DMS 273 (cell line): ENCODE results near the gene SDK1.
"Not testable (repeated sequence)": the region's sequence is repeated elsewhere in the genome, so short reads cannot be mapped to it uniquely, and the experiment has no call there.

ENCODE experiments used
- DNase-seq: peaks from one replicate; lab custom pipeline; 2025; ENCODE audit not compliant: unreplicated experiment; lab: John Stamatoyannopoulos, UW

Gene SDK1

GRCh38 chr7:3942816-3943745, 642.0 kb downstream of the SDK1 start:
- DNase-seq = no peak

- DNase-seq = no peak
Observed at GRCh38 chr7:3943779-3944520, 642.9 kb downstream of the SDK1 start.

- DNase-seq = no peak
Observed at GRCh38 chr7:3949242-3949640, 648.2 kb downstream of the SDK1 start.

- DNase-seq = no peak
Observed at GRCh38 chr7:3950249-3950648, 649.2 kb downstream of the SDK1 start.

GRCh38 chr7:3951316-3952055, 650.4 kb downstream of the SDK1 start:
- no peak for DNase-seq

GRCh38 chr7:3953133-3953532, 652.1 kb downstream of the SDK1 start:
- no peak for DNase-seq

- no peak for DNase-seq
Observed at GRCh38 chr7:3953946-3954345, 652.9 kb downstream of the SDK1 start.

GRCh38 chr7:3955026-3955425, 654.0 kb downstream of the SDK1 start:
- no peak for DNase-seq

- peak; percentile 44 for DNase-seq
Observed at GRCh38 chr7:3955751-3956696, 655.0 kb downstream of the SDK1 start.

GRCh38 chr7:3956949-3957348, 655.9 kb downstream of the SDK1 start:
- no peak for DNase-seq

- no peak for DNase-seq
Observed at GRCh38 chr7:3957472-3958108, 656.5 kb downstream of the SDK1 start.

- DNase-seq = no peak
Observed at GRCh38 chr7:3958109-3958483, 657.0 kb downstream of the SDK1 start.

- DNase-seq = no peak
Observed at GRCh38 chr7:3959364-3959763, 658.3 kb downstream of the SDK1 start.

GRCh38 chr7:3960050-3960763, 659.2 kb downstream of the SDK1 start:
- DNase-seq = no peak

GRCh38 chr7:3960942-3961341, 659.9 kb downstream of the SDK1 start:
- no peak for DNase-seq

GRCh38 chr7:3961857-3962503, 660.9 kb downstream of the SDK1 start:
- no peak for DNase-seq

GRCh38 chr7:3963768-3964167, 662.7 kb downstream of the SDK1 start:
- DNase-seq = not testable (repeated sequence)

GRCh38 chr7:3964980-3965606, 664.0 kb downstream of the SDK1 start:
- DNase-seq = no peak
